Right hindlimb (tissue), 1 donor: Measurements from ENCODE around the gene MAP4K4.
"Not testable (repeated sequence)": the region's sequence is repeated elsewhere in the genome, so short reads cannot be mapped to it uniquely, and the experiment has no call there.

Experiments
- DNase-seq: peaks from one replicate; pipeline ENCODE4 v3.0.0-alpha.2; 2018

The MAP4K4 gene

DNA sequence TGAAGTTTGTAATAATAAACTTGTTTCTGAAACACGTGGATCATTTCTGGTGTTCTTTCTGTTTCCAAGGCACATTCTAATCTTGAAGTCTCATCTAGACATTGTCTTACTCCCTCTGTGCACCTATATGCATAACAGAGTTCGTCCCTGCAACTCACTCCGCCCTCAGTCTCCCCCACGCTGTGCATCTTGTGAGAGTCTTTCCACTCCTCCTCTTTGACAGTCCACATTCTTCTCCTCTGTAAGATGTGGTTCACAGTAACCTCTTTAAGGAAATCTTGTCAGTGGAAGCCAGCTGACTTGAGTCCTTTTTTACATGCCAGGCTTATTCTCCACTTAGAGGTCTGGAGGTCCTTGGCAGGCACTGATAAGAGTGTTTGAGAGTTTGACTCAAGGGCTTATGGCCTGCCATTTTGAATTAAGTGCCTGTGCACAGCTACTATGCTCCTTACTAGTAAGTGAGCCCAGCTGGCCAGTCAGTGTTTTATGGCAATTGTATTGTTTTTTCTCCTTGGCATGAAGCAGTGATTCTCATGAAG lies 185.3 kb downstream of the MAP4K4 start:
- no peak for DNase-seq

DNA sequence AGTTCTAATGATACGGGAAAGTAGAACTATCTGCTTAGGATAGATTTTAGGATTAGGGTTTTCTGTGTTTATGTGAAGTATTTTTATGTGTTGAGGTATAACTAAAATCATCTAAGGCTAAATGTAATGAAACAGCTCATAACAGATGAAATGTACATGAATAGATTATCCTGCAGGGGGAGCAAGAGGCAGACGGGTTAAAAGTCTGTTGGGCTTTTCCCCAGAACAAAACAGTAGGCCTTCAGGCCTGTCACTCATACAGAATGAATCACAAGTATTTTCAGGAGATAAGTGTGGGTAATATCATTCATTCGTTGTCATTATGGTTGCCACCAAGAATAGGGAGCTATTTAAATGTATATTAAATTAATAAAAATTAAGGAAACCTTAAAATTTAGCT lies 186.4 kb downstream of the MAP4K4 start:
- DNase-seq = no peak

DNA sequence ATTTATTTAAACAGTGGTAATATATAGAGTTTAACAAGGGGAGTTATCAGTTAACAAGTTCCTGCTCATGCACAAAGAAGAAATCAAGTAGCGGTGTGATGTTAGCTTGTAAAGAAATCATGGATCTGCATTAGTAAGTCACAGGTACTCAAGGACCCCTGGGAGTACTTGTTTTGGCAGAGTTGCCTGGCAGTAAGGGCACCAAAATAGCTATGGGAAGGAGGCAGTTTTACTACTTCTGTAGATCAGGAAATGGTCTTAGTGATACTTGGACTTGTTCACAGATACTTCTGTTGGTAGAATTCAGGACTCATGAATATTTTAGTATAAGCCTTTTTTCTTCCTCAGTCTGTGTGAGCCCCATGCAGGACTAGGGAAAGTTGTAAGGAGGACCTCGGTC lies 186.9 kb downstream of the MAP4K4 start:
- DNase-seq = no peak

DNA sequence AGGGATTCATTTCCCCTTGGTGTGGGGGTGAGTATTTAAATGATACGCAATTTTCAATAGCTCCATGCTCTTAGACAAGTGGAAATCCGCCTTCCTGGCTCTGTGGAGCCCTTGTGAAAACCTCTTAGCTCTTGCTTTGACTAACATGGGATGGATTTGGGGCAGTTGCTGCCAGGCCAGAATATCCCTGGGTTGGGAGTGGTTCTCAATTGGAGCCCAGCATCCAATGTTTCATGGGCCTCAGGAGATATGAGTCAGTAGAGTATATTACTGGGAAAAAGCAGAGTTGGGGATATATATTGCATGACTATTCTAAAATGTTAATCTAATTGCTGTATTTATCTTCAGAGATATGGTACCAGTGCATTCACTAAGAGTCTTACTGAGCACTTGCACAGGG lies 189.8 kb downstream of the MAP4K4 start:
- DNase-seq = no peak

DNA sequence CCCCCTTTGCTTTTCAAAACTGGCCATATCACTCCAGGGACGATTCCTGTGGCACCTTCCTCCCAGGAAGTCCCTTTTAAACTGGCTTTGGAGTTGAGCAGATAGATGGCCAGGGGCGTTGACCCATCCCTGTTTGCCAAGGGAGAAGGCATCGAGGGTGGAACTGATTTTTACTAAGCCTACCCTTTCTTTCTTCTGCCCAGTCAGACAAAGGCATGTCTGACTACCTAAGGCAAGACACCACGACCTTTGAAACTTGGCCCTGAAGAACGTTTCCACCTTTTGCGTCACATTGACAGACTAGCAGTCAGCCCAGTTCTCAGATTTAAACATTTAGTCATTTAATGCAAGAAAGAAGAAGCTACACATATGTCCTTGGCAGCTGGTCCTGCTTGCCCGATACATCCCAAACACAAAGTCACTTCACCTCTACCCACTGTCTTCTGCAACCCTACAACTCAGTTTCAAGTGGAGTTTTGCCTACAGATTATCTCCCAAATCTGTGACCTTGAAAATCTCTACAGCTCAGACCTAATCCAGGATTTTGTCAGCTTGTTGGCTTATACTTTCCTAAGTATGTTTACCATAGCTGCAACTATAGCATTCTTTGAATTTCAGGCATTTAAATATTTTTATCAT lies 192.1 kb downstream of the MAP4K4 start:
- DNase-seq = no peak

DNA sequence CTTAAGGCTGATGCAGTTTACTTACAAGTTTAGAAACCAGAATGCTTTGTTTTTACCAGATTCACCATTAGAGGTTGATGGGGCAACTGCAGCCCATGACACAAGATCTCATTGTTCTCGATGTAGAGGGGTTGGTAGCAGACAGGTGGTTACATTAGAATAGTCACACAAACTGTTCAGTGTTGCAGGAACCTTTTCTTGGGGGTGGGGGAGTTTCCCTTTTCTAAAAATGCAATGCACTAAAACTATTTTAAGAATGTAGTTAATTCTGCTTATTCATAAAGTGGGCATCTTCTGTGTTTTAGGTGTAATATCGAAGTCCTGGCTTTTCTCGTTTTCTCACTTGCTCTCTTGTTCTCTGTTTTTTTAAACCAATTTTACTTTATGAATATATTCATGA lies 194.9 kb downstream of the MAP4K4 start:
- no peak for DNase-seq

DNA sequence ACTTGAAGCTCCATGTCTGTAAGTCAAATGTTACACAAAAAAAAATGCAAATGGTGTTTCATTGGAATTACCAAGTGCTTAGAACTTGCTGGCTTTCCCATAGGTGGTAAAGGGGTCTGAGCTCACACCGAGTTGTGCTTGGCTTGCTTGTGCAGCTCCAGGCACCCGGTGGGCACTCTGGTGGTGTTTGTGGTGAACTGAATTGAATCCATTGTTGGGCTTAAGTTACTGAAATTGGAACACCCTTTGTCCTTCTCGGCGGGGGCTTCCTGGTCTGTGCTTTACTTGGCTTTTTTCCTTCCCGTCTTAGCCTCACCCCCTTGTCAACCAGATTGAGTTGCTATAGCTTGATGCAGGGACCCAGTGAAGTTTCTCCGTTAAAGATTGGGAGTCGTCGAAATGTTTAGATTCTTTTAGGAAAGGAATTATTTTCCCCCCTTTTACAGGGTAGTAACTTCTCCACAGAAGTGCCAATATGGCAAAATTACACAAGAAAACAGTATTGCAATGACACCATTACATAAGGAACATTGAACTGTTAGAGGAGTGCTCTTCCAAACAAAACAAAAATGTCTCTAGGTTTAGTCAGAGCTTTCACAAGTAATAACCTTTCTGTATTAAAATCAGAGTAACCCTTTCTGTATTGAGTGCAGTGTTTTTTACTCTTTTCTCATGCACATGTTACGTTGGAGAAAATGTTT lies 196.3 kb downstream of the MAP4K4 start:
- no peak for DNase-seq

DNA sequence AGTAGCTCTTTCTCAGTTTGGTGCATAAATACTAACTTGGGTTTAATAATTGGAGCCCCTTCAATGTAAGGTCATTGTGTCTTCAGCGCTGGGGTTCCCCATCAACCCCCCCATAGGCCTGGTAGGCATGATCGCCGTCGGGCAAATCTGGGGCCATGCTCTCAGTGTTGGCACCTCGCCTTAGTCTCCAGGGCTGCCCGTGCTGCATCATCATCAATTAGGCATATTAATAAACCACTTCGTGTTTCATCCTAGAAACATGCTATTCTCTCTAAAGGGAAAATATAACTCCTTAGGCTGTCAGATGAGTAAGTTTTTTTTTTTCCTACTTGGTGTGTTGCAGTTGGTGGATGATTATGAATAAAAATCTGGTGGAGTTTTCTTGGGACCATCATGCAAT lies 197.5 kb downstream of the MAP4K4 start:
- DNase-seq = no peak

DNA sequence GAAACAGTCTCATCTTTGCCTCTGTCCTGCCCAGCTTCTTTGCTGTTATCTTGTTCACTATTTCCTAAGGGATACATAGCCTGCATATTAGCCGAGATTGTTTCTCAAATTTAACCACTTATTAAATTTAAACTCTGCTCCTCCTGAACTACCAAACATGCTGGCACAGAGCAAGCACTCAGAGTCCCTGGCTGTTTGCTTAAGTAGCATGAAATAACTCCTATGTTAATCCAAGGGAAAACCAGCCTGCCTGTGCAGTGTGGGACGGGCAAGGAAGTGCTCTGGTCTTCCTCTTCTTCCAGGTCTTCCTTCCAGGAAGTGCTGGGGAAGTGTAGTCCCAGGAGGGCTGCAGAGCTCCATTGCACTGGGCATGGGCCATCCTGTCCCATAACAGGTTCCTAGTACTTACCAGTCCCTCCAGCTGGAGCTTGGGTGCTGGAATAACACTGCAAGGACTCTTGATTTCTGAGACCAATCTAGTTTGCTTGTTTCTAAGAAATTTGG lies 198.4 kb downstream of the MAP4K4 start:
- no peak for DNase-seq

DNA sequence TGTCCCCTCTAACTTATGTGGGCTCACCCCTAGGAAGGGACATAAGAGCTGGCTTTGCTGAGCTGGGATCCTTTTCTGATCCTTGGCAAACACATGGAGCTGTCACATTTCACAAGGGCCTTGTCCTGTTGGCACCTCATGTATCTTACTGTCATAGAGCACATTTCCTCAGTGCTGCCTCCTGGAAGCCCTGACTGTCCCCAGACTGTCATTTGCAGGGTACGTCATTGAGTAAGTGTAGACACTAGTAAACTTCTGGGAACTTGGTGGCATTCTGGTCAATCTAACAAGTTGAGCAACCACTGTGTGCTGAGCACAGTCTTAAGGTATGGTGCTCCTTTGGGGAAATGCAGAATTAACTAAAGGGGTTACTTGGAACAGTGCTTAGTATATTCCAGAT lies 199.8 kb downstream of the MAP4K4 start:
- no peak for DNase-seq

DNA sequence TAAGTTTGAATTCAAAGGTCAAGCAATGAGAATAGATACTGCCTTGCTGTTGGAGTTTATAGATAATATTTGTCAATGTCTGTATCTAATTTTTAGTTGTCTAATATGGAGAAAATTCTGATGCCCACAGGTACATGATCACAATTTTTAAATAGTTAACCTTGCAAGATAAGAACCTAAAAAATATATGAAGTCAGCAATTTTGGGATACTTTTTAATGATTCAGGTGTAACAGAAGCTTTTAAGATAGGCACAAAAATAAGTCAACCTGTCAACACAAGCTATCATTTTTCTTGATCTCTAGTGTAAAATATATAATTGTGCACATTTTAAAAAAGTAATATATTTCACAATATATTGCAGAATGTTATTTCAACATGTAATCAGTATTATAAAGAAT lies 201.8 kb downstream of the MAP4K4 start:
- DNase-seq = no peak

DNA sequence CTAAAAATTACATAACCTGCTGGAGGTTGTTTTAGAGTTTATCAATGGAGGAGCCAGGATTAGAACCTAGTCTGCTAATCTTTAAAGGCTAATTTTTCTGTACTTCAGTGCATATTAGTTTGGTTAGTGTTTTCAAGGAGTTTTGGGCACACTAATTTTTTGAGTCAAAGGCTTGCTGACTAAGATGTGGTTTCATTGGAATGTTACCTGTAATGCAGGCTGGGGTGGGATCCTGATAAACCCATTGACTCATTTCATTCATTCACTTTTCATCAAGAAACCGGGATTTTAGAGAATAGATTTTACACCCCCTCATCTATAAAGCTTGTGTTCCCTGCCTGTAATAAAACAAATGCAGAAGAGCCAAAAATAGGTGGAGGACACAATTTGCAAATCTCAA lies 202.4 kb downstream of the MAP4K4 start:
- no peak for DNase-seq

DNA sequence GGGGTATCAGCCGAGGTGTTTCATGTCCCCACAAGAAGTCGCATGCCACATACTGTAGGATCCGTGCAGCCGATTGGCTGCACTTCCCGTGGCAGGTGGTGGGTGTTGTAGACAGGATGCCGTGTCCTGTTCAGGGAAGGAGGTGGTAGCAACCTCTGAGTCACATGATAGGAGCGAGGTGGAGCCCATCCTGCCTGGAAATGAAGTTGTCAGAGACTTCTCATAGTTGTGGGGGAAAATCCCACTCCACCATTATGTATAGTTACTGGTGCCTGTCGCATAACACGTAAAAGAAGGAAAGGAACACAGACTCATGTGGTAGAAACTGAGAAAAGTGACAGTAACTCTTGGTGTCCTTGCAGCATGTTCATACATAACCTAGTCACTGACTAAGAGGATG lies 202.9 kb downstream of the MAP4K4 start:
- DNase-seq = no peak

DNA sequence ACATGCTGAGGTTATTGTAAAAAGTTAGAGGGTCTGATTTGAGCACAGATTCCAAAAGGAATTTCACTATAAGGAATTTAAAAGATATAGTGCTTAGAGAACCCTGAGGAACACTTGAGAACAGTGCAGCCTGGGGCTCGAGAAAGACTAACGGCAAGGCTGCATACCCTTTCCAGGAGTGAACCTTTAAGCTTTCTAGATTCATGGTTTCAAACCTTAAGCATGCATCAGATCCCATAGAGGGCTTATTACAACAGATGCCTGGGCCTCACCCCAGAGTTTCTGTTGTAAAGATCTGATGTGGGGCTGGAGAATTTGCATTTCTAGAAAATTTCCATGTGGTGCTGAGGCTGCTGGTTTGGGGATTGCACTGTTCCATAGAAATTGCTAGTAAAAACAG lies 203.7 kb downstream of the MAP4K4 start:
- no peak for DNase-seq

DNA sequence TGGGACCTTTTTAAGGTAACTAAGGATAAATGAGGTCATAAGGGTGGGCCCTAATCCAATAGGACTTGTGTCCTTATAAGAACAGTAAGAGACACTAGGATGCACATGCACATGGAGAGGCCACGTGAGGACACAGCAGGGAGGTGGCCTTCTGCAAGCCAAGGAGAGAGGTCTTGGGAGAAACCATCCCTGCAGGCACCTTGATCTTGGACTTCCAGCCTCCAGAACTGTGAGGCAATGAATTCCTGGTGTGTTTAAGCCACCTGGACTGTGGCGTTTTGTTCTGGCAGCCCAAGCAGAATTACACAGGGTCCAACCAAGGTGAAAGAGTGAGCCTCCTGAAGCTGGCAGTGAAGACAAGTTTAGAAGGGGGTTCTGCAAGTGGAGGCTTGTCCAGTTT lies 204.7 kb downstream of the MAP4K4 start:
- DNase-seq = no peak

DNA sequence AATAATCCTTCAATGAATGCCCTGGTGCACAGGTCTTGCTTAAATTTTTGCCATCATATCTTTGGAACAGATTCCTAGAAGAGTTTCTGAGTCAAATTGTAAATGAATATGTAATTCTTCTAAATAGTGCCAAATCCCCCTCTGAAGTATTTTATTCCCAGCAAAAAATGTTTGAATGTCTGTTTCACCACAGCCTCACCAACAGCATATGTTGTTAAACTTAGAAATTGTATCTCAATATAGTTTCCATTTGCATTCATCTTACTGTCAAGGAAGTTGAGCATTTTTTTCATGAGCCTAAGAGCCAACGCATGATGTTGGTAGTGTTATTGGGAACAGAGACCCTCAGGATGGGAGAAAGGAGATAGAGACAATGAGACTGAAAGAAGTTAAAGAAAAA lies 207.4 kb downstream of the MAP4K4 start:
- no peak for DNase-seq

DNA sequence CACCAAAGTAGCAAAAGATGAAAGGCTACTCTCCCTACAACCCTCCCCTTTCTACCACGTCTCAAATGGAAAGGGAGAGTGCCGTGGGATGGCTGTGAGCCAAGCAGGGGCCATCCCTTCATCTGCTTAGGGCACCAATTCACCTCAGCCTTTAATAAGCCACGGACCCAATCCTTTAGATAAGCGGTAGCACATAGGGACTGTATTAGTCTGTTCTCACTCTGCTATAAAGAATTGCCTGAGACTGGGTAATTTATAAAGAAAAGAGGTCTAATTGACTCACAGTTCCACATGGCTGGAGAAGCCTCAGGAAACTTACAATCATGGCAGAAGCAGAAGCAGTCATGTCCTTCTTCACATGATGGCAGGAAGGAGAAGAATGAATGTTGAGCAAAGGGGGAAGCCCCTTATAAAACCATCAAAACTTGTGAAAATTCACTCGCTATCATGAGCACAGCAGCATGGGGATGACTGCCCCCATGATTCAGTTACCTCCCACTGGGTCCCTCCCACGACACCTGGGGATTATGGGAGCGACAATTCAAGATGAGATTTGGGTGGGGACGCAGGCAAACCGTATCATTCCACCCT lies 208.3 kb downstream of the MAP4K4 start:
- DNase-seq = no peak

DNA sequence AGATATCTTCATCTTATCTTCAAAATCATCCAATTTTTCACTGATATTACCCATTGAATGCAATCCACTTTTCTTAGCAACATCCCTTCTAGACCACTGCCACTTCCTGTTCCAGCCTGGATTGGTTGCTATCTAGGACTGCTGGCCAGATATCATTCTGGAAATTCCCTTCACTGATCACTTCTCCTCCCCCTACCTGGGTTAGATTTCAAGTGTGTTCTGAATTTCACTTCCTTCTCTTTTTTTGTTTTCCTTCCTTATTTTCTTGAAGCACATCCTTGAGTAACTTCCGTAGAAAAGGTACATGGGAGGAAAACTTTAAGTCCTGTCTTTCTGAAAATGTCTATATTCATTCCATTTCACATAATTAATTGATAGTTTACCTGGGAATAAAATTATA lies 212.3 kb downstream of the MAP4K4 start:
- no peak for DNase-seq

DNA sequence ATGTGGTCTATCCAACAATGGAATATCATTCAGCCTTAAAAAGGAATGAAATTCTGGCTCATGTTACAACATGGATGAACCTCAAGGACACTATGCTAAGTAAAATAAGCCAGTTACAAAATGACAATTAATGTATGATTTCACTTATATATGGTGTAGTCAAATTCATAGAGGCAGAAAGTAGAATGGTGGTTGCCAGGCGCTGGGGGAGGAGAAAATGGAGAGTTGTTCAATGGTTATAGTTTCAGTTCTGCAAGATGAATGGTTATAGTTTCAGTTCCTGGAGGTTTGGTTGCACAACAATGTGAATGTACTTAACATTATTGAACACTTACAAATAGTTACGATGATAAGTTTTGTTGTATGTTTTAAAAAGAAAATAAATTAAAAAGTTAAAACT lies 215.0 kb downstream of the MAP4K4 start:
- DNase-seq = no peak

DNA sequence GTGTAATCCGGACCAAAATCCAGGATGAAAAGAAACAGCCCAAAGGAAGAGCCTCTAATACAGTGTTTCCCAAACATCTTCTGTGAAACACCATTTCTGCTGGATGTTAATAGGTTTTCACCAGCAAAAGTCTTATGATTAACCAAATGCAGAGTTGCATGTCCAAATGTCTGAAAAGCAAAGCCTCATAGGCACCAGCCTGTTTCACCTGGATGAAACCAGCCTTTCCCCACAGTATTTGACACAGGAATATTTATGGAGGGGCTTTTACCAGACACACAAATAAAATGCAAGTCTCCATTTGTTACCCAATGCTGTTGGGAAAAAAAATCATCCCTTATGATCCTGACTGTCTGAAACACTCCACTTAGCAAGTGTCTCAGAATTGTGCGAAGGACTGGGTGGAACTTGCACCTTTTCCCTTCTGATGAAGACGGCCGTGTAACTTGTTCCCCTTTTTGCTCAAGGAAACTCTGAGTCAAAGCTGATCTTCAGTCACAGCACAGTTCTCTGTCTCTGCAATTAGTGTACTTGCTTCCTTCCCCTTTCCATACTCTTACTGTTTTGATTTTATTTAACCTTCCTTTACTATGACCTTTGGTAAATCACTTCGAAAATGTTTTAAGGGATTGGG lies 223.9 kb downstream of the MAP4K4 start:
- no peak for DNase-seq

DNA sequence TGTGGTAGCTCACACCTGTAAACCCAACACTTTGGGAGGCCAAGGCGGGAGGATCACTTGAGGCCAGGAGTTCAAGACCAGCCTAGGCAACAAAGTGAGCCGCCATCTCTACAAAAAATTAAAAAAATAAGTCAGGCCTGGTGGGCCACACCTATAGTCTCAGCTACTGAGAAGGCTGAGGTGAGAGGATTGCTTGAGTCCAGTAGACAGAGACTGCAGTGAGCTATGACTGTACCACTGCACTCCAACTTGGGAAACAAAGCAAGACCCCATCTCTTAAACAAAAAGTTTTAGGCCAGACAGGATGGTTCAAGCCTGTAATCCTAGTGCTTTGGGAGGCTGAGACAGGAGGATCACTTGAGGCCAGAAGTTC lies 224.4 kb downstream of the MAP4K4 start:
- no peak for DNase-seq

DNA sequence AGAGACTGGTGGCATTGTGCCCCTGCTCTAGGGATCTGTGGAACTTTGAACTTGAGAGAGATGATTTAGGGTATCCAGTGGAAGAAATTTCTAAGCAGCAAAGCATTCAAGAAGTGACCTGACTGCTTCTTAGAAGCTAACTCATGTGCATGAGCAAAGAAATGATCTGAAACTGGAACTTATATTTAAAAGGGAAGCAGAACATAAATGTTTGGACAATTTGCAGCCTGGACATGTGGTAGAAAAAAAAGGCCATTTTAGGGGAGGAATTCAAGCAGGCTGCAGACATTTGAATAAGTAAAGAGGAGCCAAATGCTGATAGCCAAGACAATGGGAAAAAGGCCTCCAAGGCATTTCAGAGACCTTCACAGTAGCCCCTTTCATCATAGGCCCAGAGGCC lies 226.8 kb downstream of the MAP4K4 start:
- not testable (repeated sequence) for DNase-seq

DNA sequence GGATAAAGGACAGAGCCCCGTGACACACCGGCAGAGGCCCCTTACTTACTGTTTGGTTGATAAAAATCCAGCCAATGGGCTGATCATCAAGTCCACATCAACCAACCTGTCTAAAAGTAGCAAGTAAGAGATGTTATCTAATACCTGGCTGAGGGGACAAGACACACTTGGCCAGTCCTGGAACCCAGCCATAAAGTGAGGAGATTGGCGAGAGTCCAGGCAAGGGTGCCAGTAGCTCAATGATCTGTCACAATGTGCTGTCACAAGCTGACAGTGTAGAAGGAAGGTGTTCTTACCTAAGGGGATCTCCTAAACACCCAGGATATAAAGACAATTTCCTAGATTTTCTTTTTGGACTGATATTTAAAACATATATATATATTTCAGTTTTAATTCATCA lies 232.5 kb downstream of the MAP4K4 start:
- no peak for DNase-seq

DNA sequence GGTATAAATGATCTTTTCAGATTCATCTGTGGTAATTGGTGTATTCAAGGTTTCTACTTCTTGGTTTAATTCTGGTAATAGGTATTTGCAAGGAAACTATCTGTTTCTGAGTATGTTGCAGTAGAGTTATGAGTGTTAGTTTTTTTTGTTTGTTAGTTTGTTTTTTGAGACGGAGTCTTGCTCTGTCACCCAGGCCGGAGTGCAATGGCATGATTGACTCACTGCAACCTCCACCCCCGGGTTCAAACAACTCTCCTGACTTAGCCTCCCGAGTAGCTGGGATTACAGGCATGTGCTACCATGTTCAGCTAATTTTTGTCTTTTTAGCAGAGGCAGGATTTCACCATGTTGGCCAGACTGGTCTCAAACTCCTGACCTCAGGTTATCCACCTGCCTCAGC lies 233.3 kb downstream of the MAP4K4 start:
- no peak for DNase-seq
